NCI-H345 (cell line): ENCODE measurements around the gene PIK3CB.
"Not testable (repeated sequence)": the region's sequence is repeated elsewhere in the genome, so short reads cannot be mapped to it uniquely, and the experiment has no call there.

ENCODE experiments used
- DNase-seq: peaks from one replicate; lab custom pipeline; 2025; lab: John Stamatoyannopoulos, UW

PIK3CB gene

GRCh38 chr3:138846824-138847223, 12.1 kb upstream of the PIK3CB start:
- DNase-seq, result not testable (repeated sequence)

DNA sequence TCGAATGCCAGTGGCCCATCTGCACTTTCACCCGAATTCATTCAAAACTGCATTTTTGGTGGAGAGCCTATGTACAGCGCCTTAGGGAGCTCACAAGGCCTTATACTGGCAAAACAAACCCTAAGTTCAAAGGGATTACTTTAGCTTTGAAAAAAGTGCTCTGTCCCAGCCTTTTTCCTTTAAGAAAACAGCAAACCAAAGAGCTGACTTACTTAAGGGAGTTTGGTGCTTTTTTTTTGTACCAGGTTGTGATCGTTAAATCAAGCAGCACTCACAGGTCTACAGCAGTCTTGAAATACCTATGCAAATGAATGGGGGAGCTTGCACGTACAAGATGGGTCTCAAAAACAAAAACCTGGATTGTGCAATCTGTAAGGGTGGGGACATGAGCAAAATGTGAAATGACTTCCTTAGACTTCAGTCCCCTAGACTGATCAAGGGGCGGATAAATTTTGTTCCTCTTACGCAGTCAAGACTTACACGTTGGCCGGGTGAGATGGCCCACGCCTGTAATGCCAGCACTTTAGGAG, 11.6 kb upstream of the PIK3CB start:
- DNase-seq, result no peak

DNA sequence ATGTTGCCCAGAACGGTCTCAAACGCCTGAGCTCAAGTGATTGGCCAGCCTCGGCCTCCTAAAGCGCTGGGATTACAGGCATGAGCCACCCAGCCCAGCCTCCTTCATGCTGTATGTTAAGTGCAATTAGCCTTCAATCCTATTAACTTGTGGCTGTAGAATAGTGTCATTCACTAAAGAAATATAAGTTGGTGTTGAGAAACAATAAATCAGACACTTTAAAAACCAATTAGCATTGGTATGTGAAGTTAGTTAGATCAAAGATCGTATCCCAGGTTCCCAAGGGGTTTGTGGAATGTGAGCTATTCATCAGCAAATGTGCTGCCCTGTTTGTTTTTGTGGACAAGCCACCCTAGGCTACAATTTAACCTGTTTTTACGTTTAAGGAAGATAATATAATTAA, 11.0 kb upstream of the PIK3CB start:
- DNase-seq, result no peak

DNA sequence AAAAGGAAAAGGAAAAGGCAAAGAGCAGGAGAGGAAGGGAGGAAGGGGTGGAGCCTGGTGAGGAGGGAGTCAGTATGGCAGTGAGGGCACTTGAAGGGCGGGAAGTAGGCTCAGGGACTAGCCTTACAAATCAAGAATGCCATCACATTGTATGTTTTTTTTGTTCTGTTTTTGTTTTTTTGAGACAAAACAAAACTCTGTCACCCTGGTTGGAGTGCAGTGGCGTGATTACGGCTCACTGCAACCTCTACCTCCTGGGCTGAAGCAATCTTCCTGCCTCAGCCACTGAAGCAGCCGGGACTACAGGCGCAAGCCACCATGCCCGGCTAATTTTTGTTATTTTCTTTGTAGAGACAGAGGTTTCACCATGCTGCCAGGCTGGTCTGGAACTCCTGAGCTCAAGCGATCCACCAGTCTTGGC, 10.5 kb upstream of the PIK3CB start:
- no peak for DNase-seq

DNA sequence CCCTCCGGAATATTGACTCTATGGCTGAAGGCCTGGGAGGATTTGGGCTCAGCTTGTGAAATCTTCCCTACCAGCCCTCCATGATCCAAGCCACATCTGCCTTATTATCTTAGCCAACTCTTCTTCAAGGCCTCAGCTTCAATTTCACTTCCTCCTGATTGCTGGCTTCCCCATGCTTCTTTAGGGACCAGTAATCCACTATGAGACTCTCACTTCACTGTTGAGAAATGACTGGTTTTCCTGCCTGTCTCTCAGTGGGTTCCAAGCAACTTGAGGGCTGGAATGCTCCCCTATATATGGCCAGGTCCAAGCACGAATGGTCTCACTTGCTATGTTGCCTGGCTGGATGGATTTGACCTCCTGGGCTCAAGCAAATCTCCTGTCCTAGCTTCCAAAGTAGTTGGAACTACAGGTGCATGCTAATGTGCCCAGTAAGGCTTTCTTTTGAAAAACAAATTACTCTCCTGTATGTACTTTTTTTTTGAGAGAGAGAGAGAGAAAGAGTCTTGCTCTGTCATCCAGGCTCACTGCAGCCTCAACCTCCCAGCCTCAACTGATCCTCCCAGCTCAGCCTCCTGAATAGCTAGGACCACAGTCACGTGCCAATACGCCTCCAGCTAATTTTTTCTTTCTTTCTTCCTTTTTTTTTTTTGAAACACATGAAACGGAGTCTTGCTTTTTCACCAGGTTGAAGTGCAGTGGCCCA, 7.9 kb upstream of the PIK3CB start:
- DNase-seq, result no peak

DNA sequence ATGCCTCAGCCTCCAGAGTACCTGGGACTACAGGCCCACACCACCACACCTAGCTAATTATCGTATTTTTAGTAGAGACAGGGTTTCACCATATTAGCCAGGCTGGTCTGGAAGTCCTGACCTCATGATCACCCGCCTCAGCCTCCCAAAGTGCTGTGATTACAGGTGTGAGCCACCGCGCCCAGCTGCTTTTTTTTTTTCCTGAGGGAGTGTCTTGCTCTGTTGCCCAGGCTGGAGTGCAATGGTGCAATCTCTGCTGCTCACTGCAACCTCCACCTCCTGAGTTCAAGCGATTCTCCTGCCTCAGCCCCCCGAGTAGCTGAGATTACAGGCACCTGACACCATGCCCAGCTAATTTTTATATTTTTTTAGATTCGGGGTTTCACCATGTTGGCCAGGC, 3.7 kb upstream of the PIK3CB start:
- not testable (repeated sequence) for DNase-seq

GRCh38 chr3:138835846-138836245, 1.1 kb upstream of the PIK3CB start:
- not testable (repeated sequence) for DNase-seq

GRCh38 chr3:138835397-138835757, 649 bp upstream of the PIK3CB start:
- no peak for DNase-seq

- DNase-seq, result peak; percentile 41
Measured at GRCh38 chr3:138833899-138834595, 681 bp downstream of the PIK3CB start.

- DNase-seq, result not testable (repeated sequence)
Measured at GRCh38 chr3:138832473-138833057, 2.2 kb downstream of the PIK3CB start.

- no peak for DNase-seq
Measured at GRCh38 chr3:138829886-138830510, 4.7 kb downstream of the PIK3CB start.

DNA sequence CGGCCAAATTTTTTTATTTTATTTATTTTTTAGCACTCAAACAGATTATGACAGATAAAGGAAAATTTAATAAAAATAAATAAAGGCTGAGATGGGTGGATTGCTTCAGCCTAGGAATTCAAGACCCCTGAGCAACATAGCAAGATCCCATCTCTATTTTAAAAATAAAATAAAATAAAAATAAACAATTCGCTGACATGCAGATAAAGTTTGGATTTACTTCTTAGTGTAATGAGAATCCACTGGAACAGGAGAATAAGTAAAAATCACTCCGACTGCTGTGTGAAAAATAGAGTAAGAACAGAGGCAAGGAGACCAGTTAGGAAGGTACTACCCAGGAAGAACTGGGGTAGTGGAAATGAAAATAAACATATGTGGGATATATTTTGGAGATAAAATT, 5.6 kb downstream of the PIK3CB start:
- no peak for DNase-seq

- no peak for DNase-seq
Measured at GRCh38 chr3:138827222-138827621, 7.5 kb downstream of the PIK3CB start.

DNA sequence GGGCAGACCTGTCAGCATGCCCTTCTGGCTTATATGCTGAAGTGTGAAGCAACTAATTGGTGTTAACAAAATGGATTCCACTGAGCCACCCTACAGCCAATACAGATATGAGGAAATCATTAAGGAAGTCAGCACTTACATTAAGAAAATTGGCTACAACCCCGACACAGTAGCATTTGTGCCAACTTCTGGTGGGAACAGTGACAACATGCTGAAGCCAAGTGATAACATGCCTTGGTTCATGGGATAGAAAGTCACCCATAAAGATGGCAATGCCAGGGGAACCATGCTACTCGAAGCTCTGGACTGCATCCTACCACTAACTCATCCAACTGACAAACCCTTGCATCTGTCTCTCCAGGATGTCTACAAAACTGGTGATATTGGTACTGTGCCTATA, 9.4 kb downstream of the PIK3CB start:
- no peak for DNase-seq

DNA sequence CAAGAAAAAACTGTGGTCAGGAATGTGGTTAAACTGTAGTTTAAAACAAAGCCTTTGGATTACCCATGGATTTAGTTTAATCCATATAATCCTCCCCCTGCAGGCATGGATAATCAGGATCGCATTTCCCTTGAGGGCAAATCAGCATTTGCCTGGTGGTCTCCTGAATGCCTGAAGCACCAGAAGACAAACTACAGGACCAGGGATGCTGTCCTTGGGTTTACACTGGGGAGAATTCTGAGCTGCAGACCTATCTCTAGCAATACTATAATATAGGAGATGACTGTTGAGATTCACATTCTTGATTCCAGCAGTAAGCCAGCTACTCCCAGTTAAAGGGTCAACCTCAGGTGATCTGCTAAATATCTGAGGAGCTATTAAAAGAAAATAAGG, 10.6 kb downstream of the PIK3CB start:
- no peak for DNase-seq

GRCh38 chr3:138820379-138820778, 14.3 kb downstream of the PIK3CB start:
- not testable (repeated sequence) for DNase-seq

- DNase-seq, result no peak
Measured at GRCh38 chr3:138818185-138818860, 16.4 kb downstream of the PIK3CB start.

DNA sequence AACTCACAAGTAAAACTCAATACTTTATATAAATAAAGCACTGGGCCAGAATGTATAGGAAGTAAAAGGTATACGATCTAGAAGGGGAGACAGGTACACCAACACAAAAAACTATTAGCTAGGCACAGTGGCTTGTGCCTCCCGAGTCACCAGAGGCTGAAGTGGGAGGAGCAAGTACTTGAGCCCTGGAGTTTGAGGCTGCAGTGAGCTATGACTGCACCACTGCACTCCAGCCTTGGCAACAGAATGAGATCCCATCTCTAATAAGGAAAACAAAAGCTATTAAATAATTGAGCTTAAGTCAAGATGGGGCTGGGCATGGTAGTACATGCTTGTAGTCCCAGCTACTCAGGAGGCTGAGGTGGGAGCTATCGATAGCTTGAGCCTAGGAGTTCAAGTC, 17.0 kb downstream of the PIK3CB start:
- DNase-seq, result no peak

- no peak for DNase-seq
Measured at GRCh38 chr3:138812806-138813205, 21.9 kb downstream of the PIK3CB start.

GRCh38 chr3:138809500-138810256, 25.1 kb downstream of the PIK3CB start:
- DNase-seq, result no peak

- no peak for DNase-seq
Measured at GRCh38 chr3:138806376-138807080, 28.2 kb downstream of the PIK3CB start.
